HG03354 (cell line): ENCODE measurements around the gene FGF12.

Experiments used
- ATAC-seq: cut with Tn5 transposase; IDR thresholded peaks from one replicate; pipeline ENCODE4 v1.9.1; 2021; ENCODE audit warnings: mild to moderate bottlenecking; ENCODE audit not compliant: unreplicated experiment, poor library complexity, severe bottlenecking

FGF12 gene

DNA sequence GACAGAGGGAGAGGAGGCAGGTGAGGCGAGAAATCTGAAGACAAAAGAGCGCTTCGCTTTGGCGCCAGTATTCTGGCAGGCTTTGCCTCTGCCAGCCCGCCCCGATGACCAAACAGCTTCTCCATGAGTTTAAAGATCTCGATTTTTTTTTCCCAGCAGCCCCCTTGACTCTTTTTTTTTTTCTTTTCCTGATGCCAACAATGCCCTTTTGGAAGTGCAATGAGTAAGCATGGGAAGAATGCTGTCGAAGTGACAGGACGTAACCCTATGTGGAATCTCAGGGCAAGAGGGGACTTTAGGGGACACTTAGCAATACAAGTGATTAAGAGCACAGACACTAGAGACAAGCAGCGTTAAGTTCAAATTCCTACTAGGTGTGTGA, 211.7 kb downstream of the FGF12 start:
- no peak for ATAC-seq

- ATAC-seq, result no peak
These were observed 212.3 kb downstream of the FGF12 start for GRCh38 chr3:192514754-192515663.

- ATAC-seq, result no peak
These were observed 213.1 kb downstream of the FGF12 start for GRCh38 chr3:192514081-192514753.

- no peak for ATAC-seq
These were observed 221.6 kb downstream of the FGF12 start for GRCh38 chr3:192505731-192506130.

DNA sequence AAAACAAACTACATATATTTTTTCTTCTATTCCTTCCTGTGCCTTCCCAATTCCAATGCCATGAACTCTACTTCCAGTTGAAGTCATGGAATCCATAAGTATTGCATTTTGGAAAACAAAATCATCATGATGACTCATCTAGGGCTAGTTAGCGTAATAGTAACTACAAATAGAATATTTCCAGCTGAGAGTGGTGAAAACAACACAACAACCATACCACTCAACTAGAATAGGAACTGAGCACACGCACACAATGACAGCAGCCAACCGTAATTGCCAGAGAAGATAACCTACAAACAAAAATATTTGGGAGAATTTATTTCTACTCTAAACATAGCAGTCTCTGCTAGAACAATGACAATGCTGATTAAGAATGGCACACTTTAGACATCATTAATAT, 225.9 kb downstream of the FGF12 start:
- ATAC-seq, result no peak

GRCh38 chr3:192496905-192497587, 230.3 kb downstream of the FGF12 start:
- no peak for ATAC-seq

DNA sequence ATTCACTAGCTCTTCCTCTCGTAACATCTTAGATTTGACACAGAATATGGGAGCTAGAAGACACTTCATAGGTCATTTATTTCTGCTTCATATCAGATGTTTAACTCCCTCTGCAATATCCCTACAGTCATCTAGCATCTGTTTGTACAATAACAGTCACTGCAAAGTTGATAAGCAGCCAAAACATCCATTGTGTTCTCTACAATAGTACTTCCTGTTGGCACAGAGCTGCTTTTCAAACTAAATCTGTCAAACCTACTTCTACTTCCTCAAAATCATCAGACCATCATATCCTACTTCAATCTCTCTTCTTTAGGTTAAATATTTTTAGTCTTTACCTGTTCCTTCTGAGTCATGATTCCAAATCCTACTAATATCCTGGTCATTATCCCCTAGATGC, 233.2 kb downstream of the FGF12 start:
- ATAC-seq, result peak; percentile 86

DNA sequence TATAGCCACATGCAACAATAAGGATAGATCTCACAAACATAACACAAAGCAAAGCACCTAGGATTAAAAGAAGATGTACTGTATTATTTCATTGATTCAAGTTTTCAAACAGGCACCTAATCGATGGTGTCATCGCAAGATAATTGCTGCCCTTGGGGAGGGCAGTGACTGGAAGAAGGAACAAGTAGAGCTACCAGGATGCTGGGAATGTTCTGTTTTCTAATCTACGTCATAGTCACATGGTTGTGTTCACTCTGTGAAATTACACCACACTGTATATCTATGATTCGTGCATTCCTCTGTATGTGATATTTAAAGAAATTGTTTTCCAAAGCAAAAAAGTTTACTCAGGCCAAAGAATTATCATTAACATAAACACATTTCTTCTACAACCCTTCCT, 236.6 kb downstream of the FGF12 start:
- ATAC-seq, result no peak

- ATAC-seq, result no peak
These were observed 237.8 kb downstream of the FGF12 start for GRCh38 chr3:192489579-192489978.

- ATAC-seq, result no peak
These were observed 240.3 kb downstream of the FGF12 start for GRCh38 chr3:192487033-192487432.

DNA sequence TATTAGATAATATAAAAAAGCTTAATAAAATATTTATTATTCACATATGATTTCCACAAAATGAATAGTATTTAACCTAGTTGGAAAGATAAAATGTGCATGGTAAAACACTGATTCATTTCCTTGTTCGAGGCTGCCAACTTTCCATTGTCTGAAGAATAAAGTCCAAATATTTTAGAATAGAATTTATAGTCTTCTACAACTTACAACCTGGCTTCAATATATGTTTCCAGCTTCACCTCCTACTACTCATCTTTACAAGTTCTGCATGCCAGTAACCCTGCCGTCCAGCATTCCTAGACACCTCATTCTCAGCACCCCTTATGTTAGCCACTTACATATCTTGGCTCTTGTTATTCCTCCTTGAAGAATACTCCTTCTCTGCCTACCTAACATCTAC, 244.5 kb downstream of the FGF12 start:
- ATAC-seq, result no peak

- ATAC-seq, result no peak
These were observed 244.9 kb downstream of the FGF12 start for GRCh38 chr3:192482391-192482790.

GRCh38 chr3:192481638-192482037, 245.7 kb downstream of the FGF12 start:
- ATAC-seq, result no peak

GRCh38 chr3:192467230-192468140, 259.9 kb downstream of the FGF12 start:
- peak; percentile 96 for ATAC-seq

- no peak for ATAC-seq
These were observed 278.3 kb downstream of the FGF12 start for GRCh38 chr3:192449036-192449435.

GRCh38 chr3:192445770-192446644, 281.3 kb downstream of the FGF12 start:
- no peak for ATAC-seq

DNA sequence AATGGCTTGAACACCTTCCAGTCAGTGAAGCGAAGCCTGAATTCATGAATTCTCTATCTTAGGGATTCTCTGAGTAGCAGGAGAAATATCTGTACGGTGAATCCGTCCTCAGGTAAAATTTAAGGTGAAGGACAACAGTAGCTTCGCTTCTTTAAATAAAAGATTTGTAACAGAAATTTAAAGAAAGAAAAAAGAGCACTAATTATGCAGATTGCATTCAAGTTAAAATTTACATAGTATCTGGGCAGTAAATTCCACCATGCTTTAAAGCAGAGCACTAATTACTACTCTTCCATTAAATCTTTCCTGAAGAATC, 282.6 kb downstream of the FGF12 start:
- ATAC-seq, result no peak

DNA sequence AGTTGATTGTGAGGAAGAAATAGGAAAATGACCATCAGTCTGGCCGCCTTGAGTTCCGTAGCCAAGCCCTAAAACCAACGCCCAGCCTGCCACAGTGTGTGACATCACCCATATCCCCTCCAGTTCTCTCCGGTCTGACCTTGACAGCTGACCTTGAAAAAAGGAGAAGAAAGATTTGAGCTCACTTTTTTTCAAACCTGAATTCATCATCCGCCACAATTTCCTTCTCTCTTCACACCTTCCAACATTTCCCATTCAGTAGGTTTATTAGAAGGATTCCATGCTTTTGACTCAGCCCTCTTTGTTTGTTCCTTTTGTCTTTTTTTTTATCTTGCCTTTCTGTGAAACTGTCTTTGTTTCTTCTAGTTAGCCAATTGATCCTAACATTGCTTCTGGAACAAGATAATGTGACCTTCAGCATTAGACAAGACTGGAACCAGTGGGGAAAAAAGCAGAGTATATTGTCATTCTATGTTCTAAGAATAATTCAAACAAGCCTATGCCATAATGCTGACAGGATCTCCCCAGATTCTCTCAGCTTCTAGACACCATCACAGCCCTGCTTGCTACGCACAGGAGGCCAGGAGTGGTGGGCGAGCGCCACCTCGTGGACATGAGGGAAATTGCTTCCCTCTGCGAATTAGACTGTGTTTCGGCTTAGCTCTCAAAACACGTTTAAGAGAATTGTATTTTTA, 283.1 kb downstream of the FGF12 start:
- peak; percentile 91 for ATAC-seq
